ENCODE data around the gene CLCF1. TPM values are rescaled to one million over a fixed set of nuclear protein-coding genes. Genes with fewer than 3 reads are reported as not detected.

The CLCF1 gene
- total RNA-seq (ENCODE audit: low replicate concordance) = 1.5 and 9.4 TPM in 2 replicates

DNA sequence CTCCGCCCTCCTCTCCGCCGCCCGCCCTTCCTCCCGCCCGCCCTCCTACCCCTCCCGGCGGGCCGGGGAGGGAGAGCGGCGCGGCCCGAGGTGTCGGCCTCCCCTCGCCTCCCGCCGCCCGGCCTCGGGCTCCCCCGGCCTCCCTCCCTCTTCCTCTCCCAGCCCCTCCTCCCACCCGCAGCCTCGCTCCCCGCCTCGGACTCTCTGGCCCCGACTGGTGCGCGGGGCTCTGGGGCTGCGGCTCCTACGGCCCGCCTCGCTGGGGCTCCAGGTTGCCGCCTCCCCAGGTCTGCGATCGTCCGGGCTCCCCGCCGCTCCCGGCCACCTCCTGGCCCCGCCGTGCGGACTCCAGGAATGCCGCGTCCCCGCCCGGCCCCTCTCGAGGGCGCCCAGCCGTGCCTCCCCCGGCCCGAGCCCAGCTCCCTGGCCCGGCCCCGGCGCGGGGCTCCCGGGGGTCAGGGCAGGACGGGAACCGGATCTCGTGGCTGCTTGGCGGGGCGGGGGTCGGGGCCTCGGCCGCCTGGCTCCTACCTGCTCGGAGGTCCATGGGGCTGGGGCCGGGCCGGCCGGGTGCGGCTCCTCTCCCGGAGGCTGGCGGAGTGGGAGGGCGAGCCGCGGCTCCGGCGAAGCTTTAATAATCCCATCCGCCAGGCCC, at the start of gene CLCF1:
CLCF1 (minus strand) TSS at position 606 of the 655 bp plus-strand sequence; CDS start at position 547, 59 bp downstream.
- peak; percentile 57 for DNase-seq (ENCODE audit: low read depth)
- no peak for TF ChIP-seq CTCF (IDR thresholded peaks at IDR 0.05; ENCODE audit: insufficient read depth, low read length)
- peak within 1 kb of the TSS; percentile 70 for H3K4me3 ChIP-seq (ENCODE audit: low read depth, low read length)

DNA sequence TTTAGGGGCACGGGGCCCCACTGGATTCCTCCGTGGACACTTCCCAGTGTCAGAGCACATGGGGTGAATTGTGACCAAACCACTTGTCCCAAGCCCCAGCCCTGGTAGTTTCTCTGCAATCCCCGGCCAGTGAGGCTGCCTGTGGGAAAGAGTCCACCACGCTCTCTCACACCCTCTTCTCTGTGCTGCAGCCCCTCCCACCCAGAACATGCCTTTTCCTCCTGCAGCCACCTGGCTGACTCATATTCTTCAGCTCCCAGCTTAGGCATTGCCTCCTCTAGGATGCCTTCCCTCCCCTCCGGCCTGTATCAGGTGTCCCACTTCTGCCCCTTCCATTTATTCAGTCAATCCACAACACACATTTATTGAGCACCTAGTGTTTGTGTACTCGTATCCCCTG, 49.5 kb upstream of the CLCF1 start:
- no peak overlapping the region for H3K4me3 ChIP-seq (ENCODE audit: low read depth, low read length)
- no peak for DNase-seq (ENCODE audit: low read depth)
- no peak for TF ChIP-seq CTCF (IDR thresholded peaks at IDR 0.05; ENCODE audit: insufficient read depth, low read length)

DNA sequence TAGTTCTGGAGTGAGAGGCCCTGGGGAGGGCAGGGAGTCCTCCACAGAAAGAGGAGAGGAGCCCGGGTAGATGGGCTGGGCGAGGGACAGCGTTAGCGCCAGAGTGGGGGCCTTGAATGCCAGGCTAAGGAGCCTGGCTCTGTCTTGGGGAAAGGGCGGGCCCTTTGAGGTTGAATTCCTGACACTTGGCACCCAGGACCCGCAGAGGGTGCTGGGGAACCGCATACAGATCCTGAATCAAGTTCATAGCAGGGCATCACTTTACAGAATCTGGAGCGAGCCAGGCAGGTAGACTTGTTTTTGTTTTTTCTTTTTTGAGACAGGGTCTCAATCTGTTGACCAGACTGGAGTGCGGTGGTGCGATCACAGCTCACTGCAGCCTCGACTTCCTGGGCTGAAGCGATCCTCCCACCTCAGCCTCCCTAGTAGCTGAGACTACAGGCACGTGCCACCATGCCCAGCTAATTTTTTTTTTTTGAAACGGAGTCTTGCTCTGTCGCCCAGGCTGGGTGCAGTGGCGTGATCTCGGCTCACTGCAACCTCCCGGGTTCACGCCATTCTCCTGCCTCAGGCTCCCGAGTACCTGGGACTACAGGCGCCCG, 48.1 kb upstream of the CLCF1 start:
- H3K4me3 ChIP-seq (ENCODE audit: low read depth, low read length) = peak overlapping the region; percentile 17
- DNase-seq (ENCODE audit: low read depth) = no peak
- no peak for TF ChIP-seq CTCF (IDR thresholded peaks at IDR 0.05; ENCODE audit: insufficient read depth, low read length)

DNA sequence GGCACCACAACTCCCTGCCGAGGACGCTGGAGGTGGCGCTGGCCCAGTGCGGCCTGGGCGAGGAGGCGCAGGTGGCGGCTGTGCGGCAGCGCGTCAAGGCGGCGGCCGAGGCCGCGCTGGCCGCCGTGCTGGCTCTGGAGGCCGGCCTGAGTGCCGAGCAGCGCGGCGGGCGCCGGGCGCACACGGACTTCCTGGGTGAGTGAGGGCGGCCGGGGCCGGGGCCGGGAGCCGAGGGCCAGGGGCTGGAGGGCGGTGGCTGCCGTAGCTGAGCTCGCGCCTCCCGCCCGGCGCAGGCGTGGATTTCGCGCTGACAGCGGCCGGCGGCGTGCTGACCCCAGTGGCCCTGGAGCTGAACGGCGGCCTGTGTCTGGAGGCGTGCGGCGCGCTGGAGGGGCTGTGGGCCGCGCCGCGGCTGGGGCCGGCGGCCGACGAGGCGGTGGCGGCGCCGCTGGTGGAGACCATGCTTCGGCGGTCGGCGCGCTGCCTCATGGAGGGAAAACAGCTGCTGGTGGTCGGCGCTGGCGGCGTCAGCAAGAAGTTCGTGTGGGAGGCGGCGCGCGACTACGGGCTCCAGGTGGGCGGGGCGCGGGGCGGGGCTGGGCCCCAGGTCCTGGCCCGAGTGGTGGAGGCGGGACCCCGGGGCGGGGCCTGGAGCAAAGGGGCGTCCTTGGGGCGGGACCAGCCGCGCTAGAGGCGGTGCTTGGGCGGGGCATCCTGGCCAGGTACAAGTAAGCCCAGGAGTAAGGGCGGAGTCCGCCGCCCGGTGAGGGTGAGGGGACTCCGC, 47.4 kb upstream of the CLCF1 start:
- peak overlapping the region; percentile 61 for H3K4me3 ChIP-seq (ENCODE audit: low read depth, low read length)
- no peak for TF ChIP-seq CTCF (IDR thresholded peaks at IDR 0.05; ENCODE audit: insufficient read depth, low read length)
- DNase-seq (ENCODE audit: low read depth) = peak; percentile 74

DNA sequence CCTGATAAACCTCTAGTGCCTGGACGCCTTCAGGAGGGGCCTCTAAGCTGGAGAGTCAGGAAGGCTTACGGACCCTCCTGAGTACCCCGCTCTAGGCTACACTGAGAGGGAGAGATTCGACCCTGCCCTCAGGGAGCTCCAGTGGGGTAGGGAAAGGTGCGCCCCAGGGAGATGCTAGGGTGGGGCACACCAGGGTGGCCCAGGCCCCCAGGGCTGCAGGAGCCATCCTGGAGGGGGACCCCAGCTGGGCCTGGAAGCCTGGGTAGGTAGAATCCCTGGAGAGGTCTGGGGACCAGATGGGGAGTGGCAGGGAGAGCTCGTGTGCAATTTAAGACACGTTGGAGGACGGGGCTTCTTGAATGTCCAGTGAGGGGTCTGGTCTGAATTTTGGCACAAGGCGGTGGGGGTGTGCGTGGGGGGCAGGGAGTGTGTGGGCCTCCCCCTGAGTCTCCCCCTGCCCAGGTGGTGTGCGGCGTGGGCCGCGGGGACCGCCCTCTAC, 46.8 kb upstream of the CLCF1 start:
- TF ChIP-seq CTCF (IDR thresholded peaks at IDR 0.05; ENCODE audit: insufficient read depth, low read length) = no peak
- peak overlapping the region; percentile 61 for H3K4me3 ChIP-seq (ENCODE audit: low read depth, low read length)
- DNase-seq (ENCODE audit: low read depth) = no peak

GRCh38 chr11:67419325-67420049, 46.1 kb upstream of the CLCF1 start:
- no peak overlapping the region for H3K4me3 ChIP-seq (ENCODE audit: low read depth, low read length)
- DNase-seq (ENCODE audit: low read depth) = no peak
- TF ChIP-seq CTCF (IDR thresholded peaks at IDR 0.05; ENCODE audit: insufficient read depth, low read length) = no peak

Data from fibroblast of the aortic adventitia (primary cell).